ENCODE data around the gene CCDC188. TPM values are rescaled to one million over a fixed set of nuclear protein-coding genes. Genes with fewer than 3 reads are reported as not detected.

Gene CCDC188
- total and polyA plus RNA-seq, 4 donors = not detected

GRCh38 chr22:20109411-20110358, 41.2 kb downstream of the CCDC188 start:
- H3K9me3 ChIP-seq (ENCODE audit: control insufficient read depth in 4 of 4, low read length in 3 of 4) = no peaks in the 10 kb centered on the region
- H3K27ac ChIP-seq (ENCODE audit: low read depth in 1 of 2, low read length in 2 of 2) = no peak overlapping the region
- no peaks in the 10 kb centered on the region for H3K27me3 ChIP-seq (ENCODE audit: control insufficient read depth in 4 of 4, insufficient read depth in 4 of 4, low read length in 3 of 4)
- DNase-seq (ENCODE audit: low spot score) = no peak
- 91% methylated on average over 23 of the region's 23 CpGs for WGBS
- H3K36me3 ChIP-seq (ENCODE audit: control insufficient read depth in 4 of 4, insufficient read depth in 3 of 4, low read depth in 1 of 4, low read length in 3 of 4) = peaks cover 31 to 83% (median 56%) of the 10 kb centered on the region in 4 donors
- peaks cover 0 to 24% (median 11%) of the 10 kb centered on the region in 4 donors for H3K4me1 ChIP-seq (ENCODE audit: control insufficient read depth in 4 of 4, insufficient read depth in 4 of 4, low read length in 3 of 4)
- no peak for TF ChIP-seq REST (IDR thresholded peaks at IDR 0.05)
- no peak for TF ChIP-seq ZBTB33 (IDR thresholded peaks at IDR 0.05)
- no peak for TF ChIP-seq HNF4G (IDR thresholded peaks at IDR 0.05)
- TF ChIP-seq FOXA2 (IDR thresholded peaks at IDR 0.05) = no peak
- no peak for TF ChIP-seq RAD21 (IDR thresholded peaks at IDR 0.05)
- no peak for TF ChIP-seq ATF3 (IDR thresholded peaks at IDR 0.05)
- no peak for TF ChIP-seq EGR1 (IDR thresholded peaks at IDR 0.05; ENCODE audit: low read depth in 2 of 2)
- TF ChIP-seq NR2F2 (IDR thresholded peaks at IDR 0.05) = no peak
- no peak overlapping the region for H3K9ac ChIP-seq (ENCODE audit: low read depth in 1 of 2, low read length in 2 of 2)
- H3K4me3 ChIP-seq (ENCODE audit: low read depth in 1 of 3, low read length in 3 of 3) = no peak overlapping the region

GRCh38 chr22:20108757-20109230, 42.1 kb downstream of the CCDC188 start:
- no peak for DNase-seq (ENCODE audit: low spot score)
- no peak overlapping the region for H3K9ac ChIP-seq (ENCODE audit: low read depth in 1 of 2, low read length in 2 of 2)
- WGBS = 92% methylated on average over 12 of the region's 12 CpGs
- TF ChIP-seq YY1 (IDR thresholded peaks at IDR 0.05) (no peak), HNF4A (conservative IDR thresholded peaks at IDR 0.05) (no peak), CTCF (IDR thresholded peaks at IDR 0.05; ENCODE audit: low read depth, low read length, missing input control) (no peak), FOXA2 (IDR thresholded peaks at IDR 0.05) (no peak), ATF3 (IDR thresholded peaks at IDR 0.05) (no peak), EGR1 (IDR thresholded peaks at IDR 0.05; ENCODE audit: low read depth in 2 of 2) (no peak), REST (IDR thresholded peaks at IDR 0.05) (no peak), SP1 (IDR thresholded peaks at IDR 0.05) (no peak), HNF4G (IDR thresholded peaks at IDR 0.05) (no peak), GABPA (IDR thresholded peaks at IDR 0.05 in 1 of 2, conservative IDR thresholded peaks at IDR 0.05 in 1 of 2) (no peak), TAF1 (conservative IDR thresholded peaks at IDR 0.05) (no peak), JUND (IDR thresholded peaks at IDR 0.05) (no peak), MAX (IDR thresholded peaks at IDR 0.05) (no peak), FOXA1 (IDR thresholded peaks at IDR 0.05) (no peak)

More at GRCh38 chr22:20108757-20109230, 42.1 kb downstream of the CCDC188 start:
- peaks cover 27 to 76% (median 49%) of the 10 kb centered on the region in 4 donors for H3K36me3 ChIP-seq (ENCODE audit: control insufficient read depth in 4 of 4, insufficient read depth in 3 of 4, low read depth in 1 of 4, low read length in 3 of 4)
- H3K4me3 ChIP-seq (ENCODE audit: low read depth in 1 of 3, low read length in 3 of 3) = no peak overlapping the region
- no peaks in the 10 kb centered on the region for H3K9me3 ChIP-seq (ENCODE audit: control insufficient read depth in 4 of 4, low read length in 3 of 4)
- H3K27me3 ChIP-seq (ENCODE audit: control insufficient read depth in 4 of 4, insufficient read depth in 4 of 4, low read length in 3 of 4) = no peaks in the 10 kb centered on the region
- peaks cover 0 to 24% (median 10%) of the 10 kb centered on the region in 4 donors for H3K4me1 ChIP-seq (ENCODE audit: control insufficient read depth in 4 of 4, insufficient read depth in 4 of 4, low read length in 3 of 4)
- H3K27ac ChIP-seq (ENCODE audit: low read depth in 1 of 2, low read length in 2 of 2) = no peak overlapping the region

Data from liver (tissue), 9 donors.